GM18499 (cell line): ENCODE results near the gene TFDP3.

Experiments
- ATAC-seq: cut with Tn5 transposase; IDR thresholded peaks from one replicate; pipeline ENCODE4 v1.9.1; 2021; ENCODE audit warnings: moderate number of reproducible peaks; ENCODE audit not compliant: insufficient read depth, unreplicated experiment

TFDP3 gene

GRCh38 chrX:133188631-133189030 is 29.5 kb downstream of the TFDP3 start:
- ATAC-seq, result no peak

GRCh38 chrX:133185938-133186337 is 32.2 kb downstream of the TFDP3 start:
- no peak for ATAC-seq

- ATAC-seq, result no peak
These were observed 33.0 kb downstream of the TFDP3 start for GRCh38 chrX:133185119-133185518.

DNA sequence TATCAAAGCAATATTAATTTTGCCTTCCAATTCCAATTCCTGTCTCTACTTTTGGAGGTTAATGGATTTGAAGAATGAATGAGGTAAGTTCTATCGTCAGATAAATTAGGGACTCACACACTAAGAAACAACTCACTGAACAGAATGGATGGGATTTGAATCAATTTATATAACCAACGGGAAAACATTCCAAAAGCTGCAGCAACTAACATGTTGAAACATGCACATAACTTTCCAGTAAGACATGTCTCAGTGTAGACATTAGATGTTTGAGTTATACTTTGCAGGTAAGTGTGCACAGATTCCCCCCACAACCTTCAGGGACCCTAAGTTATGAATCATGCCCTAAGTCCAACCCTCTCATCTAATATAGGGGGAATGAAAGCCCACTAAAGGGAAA is 34.3 kb downstream of the TFDP3 start:
- no peak for ATAC-seq

GRCh38 chrX:133179500-133179899 is 38.7 kb downstream of the TFDP3 start:
- ATAC-seq, result no peak

- no peak for ATAC-seq
These were observed 41.0 kb downstream of the TFDP3 start for GRCh38 chrX:133177202-133177601.

- ATAC-seq, result no peak
These were observed 42.5 kb downstream of the TFDP3 start for GRCh38 chrX:133175605-133176004.

DNA sequence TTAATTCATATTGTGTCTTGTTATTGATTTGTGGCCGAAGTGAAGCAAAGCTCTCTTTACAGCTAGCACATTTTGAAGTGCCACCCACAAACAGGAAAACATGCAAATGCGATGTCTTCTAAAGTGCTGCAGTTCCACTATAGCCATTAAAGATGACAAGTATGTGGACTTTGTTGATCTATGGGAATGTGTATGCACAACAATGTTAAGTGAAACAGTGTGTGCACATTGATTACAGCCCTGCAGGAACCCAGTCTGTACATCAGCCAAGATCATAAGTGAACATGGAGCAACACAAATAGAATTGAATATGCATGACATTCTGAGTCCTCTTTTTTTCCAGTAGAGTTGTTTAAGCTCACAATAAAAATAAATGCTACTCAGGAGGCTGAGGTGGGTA is 43.0 kb downstream of the TFDP3 start:
- ATAC-seq, result no peak

GRCh38 chrX:133171962-133172708 is 46.0 kb downstream of the TFDP3 start:
- no peak for ATAC-seq
